Measurements from ENCODE around the gene ZNF831.

ZNF831 gene

GRCh38 chr20:59181936-59182335 is 18.3 kb downstream of the ZNF831 start:
- no peak for DNase-seq (ENCODE audit: low read depth)

- no peak for DNase-seq (ENCODE audit: low read depth)
Observed at GRCh38 chr20:59182401-59183044, 18.9 kb downstream of the ZNF831 start.

GRCh38 chr20:59183751-59184150 is 20.1 kb downstream of the ZNF831 start:
- DNase-seq (ENCODE audit: low read depth), result no peak

- DNase-seq (ENCODE audit: low read depth), result no peak
Observed at GRCh38 chr20:59184880-59185447, 21.3 kb downstream of the ZNF831 start.

GRCh38 chr20:59185809-59186208 is 22.2 kb downstream of the ZNF831 start:
- no peak for DNase-seq (ENCODE audit: low read depth)

- no peak for DNase-seq (ENCODE audit: low read depth)
Observed at GRCh38 chr20:59190466-59190865, 26.8 kb downstream of the ZNF831 start.

- DNase-seq (ENCODE audit: low read depth), result no peak
Observed at GRCh38 chr20:59191036-59191755, 27.6 kb downstream of the ZNF831 start.

- no peak for DNase-seq (ENCODE audit: low read depth)
Observed at GRCh38 chr20:59191756-59192532, 28.3 kb downstream of the ZNF831 start.

GRCh38 chr20:59192533-59192896 is 28.9 kb downstream of the ZNF831 start:
- no peak for DNase-seq (ENCODE audit: low read depth)

- no peak for DNase-seq (ENCODE audit: low read depth)
Observed at GRCh38 chr20:59193325-59193724, 29.7 kb downstream of the ZNF831 start.

- DNase-seq (ENCODE audit: low read depth), result no peak
Observed at GRCh38 chr20:59194023-59194935, 30.7 kb downstream of the ZNF831 start.

GRCh38 chr20:59195316-59195993 is 31.8 kb downstream of the ZNF831 start:
- DNase-seq (ENCODE audit: low read depth), result no peak

GRCh38 chr20:59204165-59204894 is 40.7 kb downstream of the ZNF831 start:
- no peak for DNase-seq (ENCODE audit: low read depth)

- no peak for DNase-seq (ENCODE audit: low read depth)
Observed at GRCh38 chr20:59205044-59205443, 41.4 kb downstream of the ZNF831 start.

- DNase-seq (ENCODE audit: low read depth), result no peak
Observed at GRCh38 chr20:59207235-59207634, 43.6 kb downstream of the ZNF831 start.

GRCh38 chr20:59207742-59208357 is 44.2 kb downstream of the ZNF831 start:
- no peak for DNase-seq (ENCODE audit: low read depth)

GRCh38 chr20:59210186-59210585 is 46.6 kb downstream of the ZNF831 start:
- no peak for DNase-seq (ENCODE audit: low read depth)

- DNase-seq (ENCODE audit: low read depth), result no peak
Observed at GRCh38 chr20:59211208-59211765, 47.7 kb downstream of the ZNF831 start.

- no peak for DNase-seq (ENCODE audit: low read depth)
Observed at GRCh38 chr20:59214073-59214472, 50.5 kb downstream of the ZNF831 start.

Measured in HS-27A (cell line).